ENCODE results near the gene CBY1.

The CBY1 gene

GRCh38 chr22:38652859-38653258, 3.6 kb upstream of the CBY1 start:
- no peak for DNase-seq

GRCh38 chr22:38653741-38654140, 2.7 kb upstream of the CBY1 start:
- no peak for DNase-seq

GRCh38 chr22:38655519-38656255, 751 bp upstream of the CBY1 start:
- peak; percentile 27 for DNase-seq

- DNase-seq: peak; percentile 1
Observed at GRCh38 chr22:38657045-38657909, 839 bp downstream of the CBY1 start.

GRCh38 chr22:38674888-38675287, 18.4 kb downstream of the CBY1 start:
- DNase-seq: no peak

GRCh38 chr22:38675833-38676232, 19.4 kb downstream of the CBY1 start:
- DNase-seq: no peak

- peak; percentile 57 for DNase-seq
Observed at GRCh38 chr22:38681582-38682335, 25.3 kb downstream of the CBY1 start, which contains the start of gene TOMM22. Gene TOMM22 (plus strand): TSS chr22:38681957. CDS start chr22:38681979, 22 bp downstream.

- DNase-seq: no peak
Observed at GRCh38 chr22:38684895-38685294, 28.5 kb downstream of the CBY1 start.

- DNase-seq: no peak
Observed at GRCh38 chr22:38685761-38686160, 29.3 kb downstream of the CBY1 start.

- DNase-seq: no peak
Observed at GRCh38 chr22:38689651-38690050, 33.2 kb downstream of the CBY1 start.

GRCh38 chr22:38694049-38694448, 37.6 kb downstream of the CBY1 start:
- no peak for DNase-seq

GRCh38 chr22:38694940-38695339, 38.5 kb downstream of the CBY1 start:
- DNase-seq: no peak

- DNase-seq: no peak
Observed at GRCh38 chr22:38696606-38697424, 40.4 kb downstream of the CBY1 start.

- DNase-seq: no peak
Observed at GRCh38 chr22:38697425-38698089, 41.1 kb downstream of the CBY1 start.

GRCh38 chr22:38698407-38699094, 42.1 kb downstream of the CBY1 start:
- DNase-seq: no peak

- DNase-seq: no peak
Observed at GRCh38 chr22:38699143-38699542, 42.7 kb downstream of the CBY1 start.

GRCh38 chr22:38699784-38700183, 43.3 kb downstream of the CBY1 start:
- DNase-seq: no peak

- DNase-seq: peak; percentile 13
Observed at GRCh38 chr22:38700270-38700788, 43.9 kb downstream of the CBY1 start.

- peak; percentile 55 for DNase-seq
Observed at GRCh38 chr22:38700789-38701628, 44.6 kb downstream of the CBY1 start, which contains the start of gene JOSD1. Gene JOSD1 (minus strand): TSS chr22:38700943. CDS start chr22:38699987, 956 bp downstream.
